ENCODE results near the gene HMOX1.

Gene HMOX1

GRCh38 chr22:35373781-35374180 lies 7.1 kb upstream of the HMOX1 start:
- H3K27ac ChIP-seq, result no peak overlapping the region
- DNase-seq (ENCODE audit: low spot score), result no peak
- H3K4me3 ChIP-seq, result no peak overlapping the region
- no peak for TF ChIP-seq CTCF (IDR thresholded peaks at IDR 0.05)

GRCh38 chr22:35375031-35375430 lies 5.9 kb upstream of the HMOX1 start:
- Histone ChIP-seq H3K4me3 (no peak overlapping the region), H3K27ac (peak overlapping the region; percentile 42 to 78)
- no peak for TF ChIP-seq CTCF (IDR thresholded peaks at IDR 0.05)

GRCh38 chr22:35375526-35375925 lies 5.4 kb upstream of the HMOX1 start:
- H3K4me3 ChIP-seq, result no peak overlapping the region
- TF ChIP-seq CTCF (IDR thresholded peaks at IDR 0.05), result no peak
- no peak for DNase-seq (ENCODE audit: low spot score)
- H3K27ac ChIP-seq, result peak overlapping the region; percentile 42 to 78

More at GRCh38 chr22:35375031-35375430, 5.9 kb upstream of the HMOX1 start:
- DNase-seq (ENCODE audit: low spot score), result no peak

GRCh38 chr22:35376728-35377472 lies 4.0 kb upstream of the HMOX1 start:
- peak; percentile 94 for DNase-seq (ENCODE audit: low spot score)
- peak overlapping the region; percentile 78 to 92 for H3K27ac ChIP-seq
- no peak for TF ChIP-seq CTCF (IDR thresholded peaks at IDR 0.05)
- peak overlapping the region; percentile 53 for H3K4me3 ChIP-seq

GRCh38 chr22:35377735-35378134 lies 3.2 kb upstream of the HMOX1 start:
- TF ChIP-seq CTCF (IDR thresholded peaks at IDR 0.05), result no peak
- no peak overlapping the region for H3K4me3 ChIP-seq
- H3K27ac ChIP-seq, result peak overlapping the region; percentile 66 to 92
- no peak for DNase-seq (ENCODE audit: low spot score)

GRCh38 chr22:35378621-35379020 lies 2.3 kb upstream of the HMOX1 start:
- no peak for DNase-seq (ENCODE audit: low spot score)
- H3K27ac ChIP-seq, result no peak overlapping the region
- TF ChIP-seq CTCF (IDR thresholded peaks at IDR 0.05), result no peak

More at GRCh38 chr22:35378621-35379020, 2.3 kb upstream of the HMOX1 start:
- no peak overlapping the region for H3K4me3 ChIP-seq

Measured in coronary artery (tissue), 2 donors.